GM12878 (cell line): Measurements from ENCODE around the gene ACSL1. TPM values are rescaled to one million over a fixed set of nuclear protein-coding genes. Genes with fewer than 3 reads are reported as not detected.

ENCODE experiments used
- ATF7 ChIP-seq: fragments of 450-650 bp; IDR thresholded peaks from 2 replicates; pipeline ENCODE4 v1.6.1; 2016; ENCODE audit warnings: low read depth, mild to moderate bottlenecking
- EED ChIP-seq: sonication (generic); IDR thresholded peaks from 2 replicates; pipeline ENCODE4 v1.6.1; 2016; ENCODE audit warnings: antibody characterized with exemption, low read depth
- FOXM1 ChIP-seq: IDR thresholded peaks from 2 replicates; pipeline ENCODE4 v1.6.1; 2012; ENCODE audit warnings: low read depth, mild to moderate bottlenecking, inconsistent platforms, low read length, moderate library complexity
- IKZF1 ChIP-seq: fragments of 450-650 bp; conservative IDR thresholded peaks from 2 replicates; pipeline ENCODE4 v1.6.1; 2017; ENCODE audit warnings: antibody characterized with exemption, mild to moderate bottlenecking
- KAT2A ChIP-seq: conservative IDR thresholded peaks from 2 replicates; pipeline ENCODE4 v1.6.1; 2011; ENCODE audit warnings: low read depth, low read length; ENCODE audit not compliant: control insufficient read depth
- LARP7 ChIP-seq: fragments of 450-650 bp; IDR thresholded peaks from 2 replicates; pipeline ENCODE4 v1.6.1; 2017; ENCODE audit warnings: mild to moderate bottlenecking
- MEF2A ChIP-seq: IDR thresholded peaks from 2 replicates; pipeline ENCODE4 v1.6.1; 2011; ENCODE audit warnings: low read depth, mild to moderate bottlenecking, low read length, moderate library complexity; ENCODE audit not compliant: insufficient read depth
- NFIC ChIP-seq: IDR thresholded peaks from 2 replicates; pipeline ENCODE4 v1.6.1; 2012; ENCODE audit warnings: low read depth, mild to moderate bottlenecking, inconsistent platforms, low read length, moderate library complexity
- NKRF ChIP-seq: fragments of 450-650 bp; conservative IDR thresholded peaks from 2 replicates; pipeline ENCODE4 v1.6.1; 2017; ENCODE audit warnings: mild to moderate bottlenecking, moderate library complexity
- NR2C1 ChIP-seq: fragments of 450-650 bp; IDR thresholded peaks from 2 replicates; pipeline ENCODE4 v1.6.1; 2017; ENCODE audit warnings: antibody characterized with exemption, mild to moderate bottlenecking, moderate library complexity
- PAX8 ChIP-seq: fragments of 450-650 bp; IDR thresholded peaks from 2 replicates; pipeline ENCODE4 v1.6.1; 2017; ENCODE audit warnings: mild to moderate bottlenecking, moderate library complexity
- PML ChIP-seq: IDR thresholded peaks from 2 replicates; pipeline ENCODE4 v1.6.1; 2012; ENCODE audit warnings: low read length, inconsistent platforms
- RB1 ChIP-seq: fragments of 450-650 bp; formaldehyde crosslinking; IDR thresholded peaks from 2 replicates; pipeline ENCODE4 v1.6.1; 2017; ENCODE audit warnings: mild to moderate bottlenecking, borderline replicate concordance
- WRNIP1 ChIP-seq: IDR thresholded peaks from 2 replicates; pipeline ENCODE4 v1.6.1; 2011; ENCODE audit warnings: low read depth, low read length, improper control_type of control experiment, borderline replicate concordance
- ZBTB33 ChIP-seq: fragments of 450-650 bp; IDR thresholded peaks from 2 replicates; pipeline ENCODE4 v1.6.1; 2017; ENCODE audit warnings: mild to moderate bottlenecking
- ZBTB4 ChIP-seq: fragments of 450-650 bp; formaldehyde crosslinking; IDR thresholded peaks from 2 replicates; pipeline ENCODE4 v1.4.0; 2022; ENCODE audit warnings: mild to moderate bottlenecking, moderate library complexity
- ZNF24 ChIP-seq: fragments of 450-650 bp; IDR thresholded peaks from 2 replicates; pipeline ENCODE4 v1.6.1; 2017; ENCODE audit warnings: antibody characterized with exemption, mild to moderate bottlenecking
- ZNF384 ChIP-seq: IDR thresholded peaks from 2 replicates; pipeline ENCODE4 v1.6.1; 2012; ENCODE audit warnings: low read depth, mild to moderate bottlenecking, low read length, improper control_type of control experiment, borderline replicate concordance
- ZNF687 ChIP-seq: fragments of 450-650 bp; IDR thresholded peaks from 2 replicates; pipeline ENCODE4 v1.6.1; 2017; ENCODE audit warnings: mild to moderate bottlenecking, moderate library complexity
- polyA plus RNA-seq, 11 experiments: library from polyadenylated mRNA; depleted of rRNA in 4 of 11; unstranded in 6 of 11; stranded (reverse) in 5 of 11; fragments of >200 nt; fragmentation: Nextera tagmentation in 4 of 11; fragmentation: Illumina TruSeq in 1 of 11; extraction: Ambion mirVana in 4 of 11; extraction: Trizol in 1 of 11; gene quantifications; 1 replicate in 1 of 11; 2 replicates in 10 of 11; pipeline versions ENCODE4 v1.2.1 to v1.2.3, GENCODE V29; 2011 to 2016; ENCODE audit warnings: inconsistent platforms in 2 of 11, missing spikeins in 2 of 11, low read depth in 1 of 11
- total RNA-seq, 4 experiments: library from RNA; depleted of rRNA in 3 of 4; stranded (reverse); fragments of >200 nt in 3 of 4; fragmentation: Illumina TruSeq in 1 of 4; extraction: Trizol in 1 of 4; gene quantifications; 2 replicates each; pipeline versions ENCODE4 v1.2.1 to v1.2.3, GENCODE V29; 2013 to 2021

Gene ACSL1
- total and polyA plus RNA-seq, 10 of the 15 experiments (the other 5 are each of a cell fraction or from before 2014, with no cell fraction given) = 30.7 to 68.1 (median 58.7) TPM

GRCh38 chr4:184733654-184734524, 91.9 kb downstream of the ACSL1 start, which contains the start of gene CENPU (continued):
- no peak for TF ChIP-seq ZBTB4 (CRISPR knock-in tag)
- peak; percentile 88; the same call in 1 of the 2 replicates for TF ChIP-seq FOXM1
- peak; percentile 95 for TF ChIP-seq LARP7
- no peak for TF ChIP-seq KAT2A
- no peak for TF ChIP-seq NR2C1
- TF ChIP-seq ZNF687 = 0 out of 2 replicates have a peak, but pooled peaks have one; percentile 61
- TF ChIP-seq ATF7 = peak; percentile 67; the same call in 1 of the 2 replicates
- peak; percentile 96 for TF ChIP-seq IKZF1
- TF ChIP-seq PML = peak; percentile 73; the same call in 1 of the 2 replicates
- TF ChIP-seq NFIC = no peak
- peak; percentile 82 for TF ChIP-seq ZNF24
- TF ChIP-seq ZBTB33 = no peak
- peak; percentile 99 for TF ChIP-seq RB1
- TF ChIP-seq PAX8 = no peak
- no peak for TF ChIP-seq ZNF384
- TF ChIP-seq NKRF = peak; percentile 100
- TF ChIP-seq WRNIP1 = no peak
- TF ChIP-seq MEF2A = peak; percentile 85; the same call in 1 of the 2 replicates
- peak; percentile 76 for TF ChIP-seq EED
